HEK293 (cell line): ENCODE results near the gene CTAGE6.
"Not testable (repeated sequence)": the region's sequence is repeated elsewhere in the genome, so short reads cannot be mapped to it uniquely, and the experiment has no call there.

ENCODE experiments used
- CTCF ChIA-PET: fragments of 350-600 bp; formaldehyde crosslinking; extraction: SDS; loops from one replicate; lab custom pipeline; 2021; ENCODE audit warnings: antibody characterized with exemption; lab: Yijun Ruan, JAX
- POLR2A ChIA-PET: fragments of 300-600 bp; formaldehyde crosslinking; extraction: SDS; loops from one replicate; lab custom pipeline; 2020; ENCODE audit warnings: antibody characterized with exemption, inconsistent platforms; lab: Yijun Ruan, JAX
- H3K27ac ChIP-seq: fragments of 200-500 bp; sonication (Bioruptor generic); 2 replicates; pipeline ENCODE4 v1.5.1; 2014; ENCODE audit warnings: low read depth, low read length, control low read depth, inconsistent platforms; ENCODE audit errors: extremely low read depth
- H3K36me3 ChIP-seq, 2 experiments: fragments of 200-500 bp in 1 of 2; sonication (Bioruptor generic) in 1 of 2; 1 replicate in 1 of 2; 2 replicates in 1 of 2; pipeline ENCODE4 v1.5.1; 2014 to 2017; ENCODE audit warnings: inconsistent platforms in 2 of 2, low read length in 2 of 2; ENCODE audit not compliant: control insufficient read depth in 2 of 2, insufficient read depth in 1 of 2
- H3K4me1 ChIP-seq: fragments of 200-500 bp; sonication (Bioruptor generic); 2 replicates; pipeline ENCODE4 v1.5.1; 2014; ENCODE audit warnings: mild to moderate bottlenecking, low read length, inconsistent platforms; ENCODE audit not compliant: control insufficient read depth, insufficient read depth
- H3K4me3 ChIP-seq: 2 replicates; pipeline ENCODE4 v1.5.1; 2011; ENCODE audit warnings: low read depth, mild to moderate bottlenecking, control low read depth, low read length, moderate library complexity
- H3K9me3 ChIP-seq: fragments of 200-500 bp; sonication (Bioruptor generic); 2 replicates; pipeline ENCODE4 v1.5.1; 2014; ENCODE audit warnings: low read depth, low read length, inconsistent platforms; ENCODE audit not compliant: control insufficient read depth, insufficient read depth
- HOXA7 ChIP-seq: sonication (generic); formaldehyde crosslinking; IDR thresholded peaks from 2 replicates; pipeline ENCODE4 v1.8.1; 2022; ENCODE audit warnings: missing genetic modification reagents, borderline replicate concordance
- INSM2 ChIP-seq: fragments of 450-650 bp; formaldehyde crosslinking; IDR thresholded peaks from 2 replicates; pipeline ENCODE4 v1.5.1; 2016; ENCODE audit warnings: missing biosample characterization, missing genetic modification characterization
- ZFP37 ChIP-seq: fragments of 450-650 bp; formaldehyde crosslinking; IDR thresholded peaks from 2 replicates; pipeline ENCODE4 v1.5.1; 2016; ENCODE audit warnings: missing biosample characterization, missing genetic modification characterization
- ZNF174 ChIP-seq: fragments of 450-650 bp; formaldehyde crosslinking; IDR thresholded peaks from 2 replicates; pipeline ENCODE4 v1.5.0; 2017; ENCODE audit warnings: missing biosample characterization, mild to moderate bottlenecking, missing genetic modification characterization
- ZNF768 ChIP-seq: fragments of 450-650 bp; formaldehyde crosslinking; IDR thresholded peaks from 2 replicates; pipeline ENCODE4 v1.5.1; 2018; ENCODE audit warnings: missing biosample characterization, mild to moderate bottlenecking, missing genetic modification characterization
- TF ChIP-seq, protein P1 (sequence below): fragments of 450-650 bp; formaldehyde crosslinking; IDR thresholded peaks from 2 replicates; pipeline ENCODE4 v1.5.1; 2016; ENCODE audit warnings: missing biosample characterization, missing genetic modification characterization, borderline replicate concordance
- TF ChIP-seq, protein P2 (sequence below): fragments of 450-650 bp; IDR thresholded peaks from 2 replicates; pipeline ENCODE4 v1.5.1; 2018; ENCODE audit warnings: missing biosample characterization, mild to moderate bottlenecking, missing genetic modification characterization
- TF ChIP-seq, protein P3 (sequence below): fragments of 450-650 bp; formaldehyde crosslinking; IDR thresholded peaks from 2 replicates; pipeline ENCODE4 v1.5.1; 2016; ENCODE audit warnings: missing biosample characterization, missing genetic modification characterization
- TF ChIP-seq, protein P4 (sequence below): fragments of 450-650 bp; formaldehyde crosslinking; IDR thresholded peaks from 2 replicates; pipeline ENCODE4 v1.5.1; 2016; ENCODE audit warnings: missing biosample characterization, missing genetic modification characterization

The CTAGE6 gene

GRCh38 chr7:143735962-143736361 is 21.5 kb downstream of the CTAGE6 start (continued):
- TF ChIP-seq, protein P1, sequence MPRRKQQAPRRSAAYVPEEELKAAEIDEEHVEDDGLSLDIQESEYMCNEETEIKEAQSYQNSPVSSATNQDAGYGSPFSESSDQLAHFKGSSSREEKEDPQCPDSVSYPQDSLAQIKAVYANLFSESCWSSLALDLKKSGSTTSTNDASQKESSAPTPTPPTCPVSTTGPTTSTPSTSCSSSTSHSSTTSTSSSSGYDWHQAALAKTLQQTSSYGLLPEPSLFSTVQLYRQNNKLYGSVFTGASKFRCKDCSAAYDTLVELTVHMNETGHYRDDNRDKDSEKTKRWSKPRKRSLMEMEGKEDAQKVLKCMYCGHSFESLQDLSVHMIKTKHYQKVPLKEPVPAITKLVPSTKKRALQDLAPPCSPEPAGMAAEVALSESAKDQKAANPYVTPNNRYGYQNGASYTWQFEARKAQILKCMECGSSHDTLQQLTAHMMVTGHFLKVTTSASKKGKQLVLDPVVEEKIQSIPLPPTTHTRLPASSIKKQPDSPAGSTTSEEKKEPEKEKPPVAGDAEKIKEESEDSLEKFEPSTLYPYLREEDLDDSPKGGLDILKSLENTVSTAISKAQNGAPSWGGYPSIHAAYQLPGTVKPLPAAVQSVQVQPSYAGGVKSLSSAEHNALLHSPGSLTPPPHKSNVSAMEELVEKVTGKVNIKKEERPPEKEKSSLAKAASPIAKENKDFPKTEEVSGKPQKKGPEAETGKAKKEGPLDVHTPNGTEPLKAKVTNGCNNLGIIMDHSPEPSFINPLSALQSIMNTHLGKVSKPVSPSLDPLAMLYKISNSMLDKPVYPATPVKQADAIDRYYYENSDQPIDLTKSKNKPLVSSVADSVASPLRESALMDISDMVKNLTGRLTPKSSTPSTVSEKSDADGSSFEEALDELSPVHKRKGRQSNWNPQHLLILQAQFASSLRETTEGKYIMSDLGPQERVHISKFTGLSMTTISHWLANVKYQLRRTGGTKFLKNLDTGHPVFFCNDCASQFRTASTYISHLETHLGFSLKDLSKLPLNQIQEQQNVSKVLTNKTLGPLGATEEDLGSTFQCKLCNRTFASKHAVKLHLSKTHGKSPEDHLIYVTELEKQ (tag by site-specific recombination), result no peak

- ChIA-PET POLR2A (no interaction called here), CTCF (interaction anchor here (0.6 kb wide), 1 partner anchor 565 kb away, joined by 3 read pairs; no protein-coding TSS in a partner anchor)
- Histone ChIP-seq H3K4me3 (no peak overlapping the region), H3K9me3 (no peaks in the 10 kb centered on the region), H3K27ac (no peak overlapping the region), H3K36me3 (no peaks in the 10 kb centered on the region), H3K4me1 (no peaks in the 10 kb centered on the region)
- TF ChIP-seq, protein P2, sequence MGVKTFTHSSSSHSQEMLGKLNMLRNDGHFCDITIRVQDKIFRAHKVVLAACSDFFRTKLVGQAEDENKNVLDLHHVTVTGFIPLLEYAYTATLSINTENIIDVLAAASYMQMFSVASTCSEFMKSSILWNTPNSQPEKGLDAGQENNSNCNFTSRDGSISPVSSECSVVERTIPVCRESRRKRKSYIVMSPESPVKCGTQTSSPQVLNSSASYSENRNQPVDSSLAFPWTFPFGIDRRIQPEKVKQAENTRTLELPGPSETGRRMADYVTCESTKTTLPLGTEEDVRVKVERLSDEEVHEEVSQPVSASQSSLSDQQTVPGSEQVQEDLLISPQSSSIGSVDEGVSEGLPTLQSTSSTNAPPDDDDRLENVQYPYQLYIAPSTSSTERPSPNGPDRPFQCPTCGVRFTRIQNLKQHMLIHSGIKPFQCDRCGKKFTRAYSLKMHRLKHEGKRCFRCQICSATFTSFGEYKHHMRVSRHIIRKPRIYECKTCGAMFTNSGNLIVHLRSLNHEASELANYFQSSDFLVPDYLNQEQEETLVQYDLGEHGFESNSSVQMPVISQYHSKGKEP (tag by site-specific recombination), result no peak
- TF ChIP-seq, protein P3, sequence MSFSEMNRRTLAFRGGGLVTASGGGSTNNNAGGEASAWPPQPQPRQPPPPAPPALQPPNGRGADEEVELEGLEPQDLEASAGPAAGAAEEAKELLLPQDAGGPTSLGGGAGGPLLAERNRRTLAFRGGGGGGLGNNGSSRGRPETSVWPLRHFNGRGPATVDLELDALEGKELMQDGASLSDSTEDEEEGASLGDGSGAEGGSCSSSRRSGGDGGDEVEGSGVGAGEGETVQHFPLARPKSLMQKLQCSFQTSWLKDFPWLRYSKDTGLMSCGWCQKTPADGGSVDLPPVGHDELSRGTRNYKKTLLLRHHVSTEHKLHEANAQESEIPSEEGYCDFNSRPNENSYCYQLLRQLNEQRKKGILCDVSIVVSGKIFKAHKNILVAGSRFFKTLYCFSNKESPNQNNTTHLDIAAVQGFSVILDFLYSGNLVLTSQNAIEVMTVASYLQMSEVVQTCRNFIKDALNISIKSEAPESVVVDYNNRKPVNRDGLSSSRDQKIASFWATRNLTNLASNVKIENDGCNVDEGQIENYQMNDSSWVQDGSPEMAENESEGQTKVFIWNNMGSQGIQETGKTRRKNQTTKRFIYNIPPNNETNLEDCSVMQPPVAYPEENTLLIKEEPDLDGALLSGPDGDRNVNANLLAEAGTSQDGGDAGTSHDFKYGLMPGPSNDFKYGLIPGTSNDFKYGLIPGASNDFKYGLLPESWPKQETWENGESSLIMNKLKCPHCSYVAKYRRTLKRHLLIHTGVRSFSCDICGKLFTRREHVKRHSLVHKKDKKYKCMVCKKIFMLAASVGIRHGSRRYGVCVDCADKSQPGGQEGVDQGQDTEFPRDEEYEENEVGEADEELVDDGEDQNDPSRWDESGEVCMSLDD (tag by site-specific recombination), result no peak
- TF ChIP-seq HOXA7 (no peak), ZNF174 (no peak), INSM2 (no peak)
Measured at GRCh38 chr7:143733876-143734275, 23.6 kb downstream of the CTAGE6 start.

DNA sequence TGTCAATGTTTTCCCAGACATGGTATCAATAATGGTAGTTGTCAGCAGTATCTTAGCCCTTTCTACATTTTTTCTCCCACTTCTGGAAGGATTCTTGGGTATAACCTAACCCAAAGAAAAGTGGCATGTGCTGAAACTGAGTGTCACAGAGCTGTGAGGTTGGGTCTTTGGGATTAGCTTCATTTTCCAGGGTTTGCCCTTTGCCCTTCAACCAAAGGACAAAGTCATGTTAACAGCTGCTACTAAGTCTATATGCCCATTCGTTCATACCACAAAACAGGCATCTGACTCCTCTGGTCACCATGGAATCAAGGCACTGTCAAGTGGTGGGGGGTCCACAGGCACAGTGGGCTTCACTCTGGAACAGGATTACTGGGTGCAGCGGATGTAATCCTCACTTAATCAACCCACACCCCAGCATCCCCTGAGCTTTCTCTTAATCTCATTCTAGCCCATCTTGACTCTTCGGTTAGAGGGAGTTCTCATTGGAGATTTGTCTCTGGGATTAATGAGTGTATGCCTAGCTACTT is 29.1 kb downstream of the CTAGE6 start:
- ChIA-PET CTCF (interaction anchor here (0.8 to 1.4 kb wide), 2 partner anchors 9 to 13 kb away, joined by 3 to 6 read pairs; no protein-coding TSS in a partner anchor), POLR2A (no interaction called here)
- no peak overlapping the region for H3K27ac ChIP-seq
- no peaks in the 10 kb centered on the region for H3K9me3 ChIP-seq
- no peak overlapping the region for H3K4me3 ChIP-seq
- no peaks in the 10 kb centered on the region for H3K36me3 ChIP-seq
- TF ChIP-seq, protein P4, sequence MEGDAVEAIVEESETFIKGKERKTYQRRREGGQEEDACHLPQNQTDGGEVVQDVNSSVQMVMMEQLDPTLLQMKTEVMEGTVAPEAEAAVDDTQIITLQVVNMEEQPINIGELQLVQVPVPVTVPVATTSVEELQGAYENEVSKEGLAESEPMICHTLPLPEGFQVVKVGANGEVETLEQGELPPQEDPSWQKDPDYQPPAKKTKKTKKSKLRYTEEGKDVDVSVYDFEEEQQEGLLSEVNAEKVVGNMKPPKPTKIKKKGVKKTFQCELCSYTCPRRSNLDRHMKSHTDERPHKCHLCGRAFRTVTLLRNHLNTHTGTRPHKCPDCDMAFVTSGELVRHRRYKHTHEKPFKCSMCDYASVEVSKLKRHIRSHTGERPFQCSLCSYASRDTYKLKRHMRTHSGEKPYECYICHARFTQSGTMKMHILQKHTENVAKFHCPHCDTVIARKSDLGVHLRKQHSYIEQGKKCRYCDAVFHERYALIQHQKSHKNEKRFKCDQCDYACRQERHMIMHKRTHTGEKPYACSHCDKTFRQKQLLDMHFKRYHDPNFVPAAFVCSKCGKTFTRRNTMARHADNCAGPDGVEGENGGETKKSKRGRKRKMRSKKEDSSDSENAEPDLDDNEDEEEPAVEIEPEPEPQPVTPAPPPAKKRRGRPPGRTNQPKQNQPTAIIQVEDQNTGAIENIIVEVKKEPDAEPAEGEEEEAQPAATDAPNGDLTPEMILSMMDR (tag by site-specific recombination), result no peak
- TF ChIP-seq ZNF768 (tag by site-specific recombination) (no peak), ZFP37 (tag by site-specific recombination) (no peak)
- H3K4me1 ChIP-seq, result no peaks in the 10 kb centered on the region

GRCh38 chr7:143727561-143727960 is 29.9 kb downstream of the CTAGE6 start:
- H3K9me3 ChIP-seq, H3K4me1 ChIP-seq, H3K36me3 ChIP-seq, H3K27ac ChIP-seq, H3K4me3 ChIP-seq, POLR2A ChIA-PET: not testable (repeated sequence)
- CTCF ChIA-PET, result interaction anchor here (1.4 kb wide), 1 partner anchor 9 kb away, joined by 6 read pairs; no protein-coding TSS in a partner anchor

DNA sequence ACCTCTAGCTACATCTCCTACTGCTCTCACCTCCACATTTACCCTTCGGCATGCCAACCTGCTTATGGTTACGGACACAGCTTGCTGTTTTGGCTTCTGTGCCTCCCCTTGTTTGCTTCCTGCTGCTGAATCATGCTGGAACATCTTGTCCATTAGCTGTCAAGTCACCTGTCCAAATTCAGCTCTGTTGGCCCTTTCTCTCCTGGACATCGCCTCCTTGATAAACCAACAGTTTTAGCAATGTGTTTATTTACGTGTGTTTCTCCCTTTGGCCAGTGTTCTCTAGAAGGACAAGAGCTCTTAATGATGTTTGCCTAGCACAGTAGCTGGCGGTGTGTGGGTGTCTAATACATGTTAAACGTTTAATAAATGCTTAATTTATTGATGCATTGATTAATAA is 31.4 kb downstream of the CTAGE6 start:
- H3K9me3 ChIP-seq, H3K36me3 ChIP-seq, CTCF ChIA-PET, POLR2A ChIA-PET, H3K27ac ChIP-seq, H3K4me3 ChIP-seq, H3K4me1 ChIP-seq: not testable (repeated sequence)

- H3K36me3 ChIP-seq, POLR2A ChIA-PET, CTCF ChIA-PET, H3K27ac ChIP-seq, H3K9me3 ChIP-seq, H3K4me3 ChIP-seq, H3K4me1 ChIP-seq: not testable (repeated sequence)
Measured at GRCh38 chr7:143720335-143720734, 37.2 kb downstream of the CTAGE6 start.
